ENCODE measurements around the gene FMN1.

DNA sequence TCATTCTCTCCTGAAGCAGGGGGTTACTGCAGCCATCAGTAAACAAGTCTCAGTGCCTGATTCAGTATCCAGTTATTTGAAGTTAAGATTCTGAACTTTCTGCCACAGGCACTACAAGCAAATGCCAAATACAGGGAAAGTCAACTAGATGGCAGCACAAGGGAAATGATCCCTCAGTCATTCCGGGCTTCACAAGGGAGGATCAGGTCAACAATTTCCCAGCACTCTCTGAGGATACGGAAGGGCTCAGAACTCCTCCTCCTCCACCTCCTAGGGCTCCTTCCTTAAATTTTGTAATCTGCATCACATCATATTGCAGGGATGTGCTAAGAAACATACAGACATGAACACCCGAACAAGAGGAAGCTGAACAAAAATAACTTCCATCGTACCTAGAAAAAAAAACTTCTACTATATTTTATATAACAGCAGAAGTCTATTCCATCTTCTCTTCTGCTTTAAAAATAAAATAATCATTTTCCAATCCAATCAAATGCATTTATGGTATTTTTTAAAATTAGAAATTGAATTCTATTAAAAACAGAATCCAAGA, 187.1 kb downstream of the FMN1 start:
- TF ChIP-seq TAF1 (IDR thresholded peaks at IDR 0.05; ENCODE audit: low read depth), result no peak
- TF ChIP-seq, protein P1, sequence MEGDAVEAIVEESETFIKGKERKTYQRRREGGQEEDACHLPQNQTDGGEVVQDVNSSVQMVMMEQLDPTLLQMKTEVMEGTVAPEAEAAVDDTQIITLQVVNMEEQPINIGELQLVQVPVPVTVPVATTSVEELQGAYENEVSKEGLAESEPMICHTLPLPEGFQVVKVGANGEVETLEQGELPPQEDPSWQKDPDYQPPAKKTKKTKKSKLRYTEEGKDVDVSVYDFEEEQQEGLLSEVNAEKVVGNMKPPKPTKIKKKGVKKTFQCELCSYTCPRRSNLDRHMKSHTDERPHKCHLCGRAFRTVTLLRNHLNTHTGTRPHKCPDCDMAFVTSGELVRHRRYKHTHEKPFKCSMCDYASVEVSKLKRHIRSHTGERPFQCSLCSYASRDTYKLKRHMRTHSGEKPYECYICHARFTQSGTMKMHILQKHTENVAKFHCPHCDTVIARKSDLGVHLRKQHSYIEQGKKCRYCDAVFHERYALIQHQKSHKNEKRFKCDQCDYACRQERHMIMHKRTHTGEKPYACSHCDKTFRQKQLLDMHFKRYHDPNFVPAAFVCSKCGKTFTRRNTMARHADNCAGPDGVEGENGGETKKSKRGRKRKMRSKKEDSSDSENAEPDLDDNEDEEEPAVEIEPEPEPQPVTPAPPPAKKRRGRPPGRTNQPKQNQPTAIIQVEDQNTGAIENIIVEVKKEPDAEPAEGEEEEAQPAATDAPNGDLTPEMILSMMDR (IDR thresholded peaks at IDR 0.05; ENCODE audit: poor library complexity, severe bottlenecking), result no peak
